Epithelial cell of proximal tubule (primary cell): ENCODE data around the gene IFI27L2. TPM values are rescaled to one million over a fixed set of nuclear protein-coding genes. Genes with fewer than 3 reads are reported as not detected.
A peak's percentile ranks its signal among the peaks of the same experiment; 100 is the strongest.

Experiments used
- DNase-seq: peaks from one replicate; pipeline ENCODE4 v3.0.0-alpha.2; 2011; ENCODE audit warnings: low read depth
- H3K4me3 ChIP-seq: 2 replicates; pipeline ENCODE4 v1.5.1; 2011; ENCODE audit warnings: low read depth, mild to moderate bottlenecking, low read length
- CTCF ChIP-seq: conservative IDR thresholded peaks from 2 replicates; pipeline ENCODE4 v1.5.1; 2012; ENCODE audit warnings: low read depth, mild to moderate bottlenecking, low read length
- total RNA-seq: library from RNA; depleted of rRNA; stranded (reverse); fragments of >200 nt; gene quantifications from 2 replicates; pipeline ENCODE4 v1.2.3, GENCODE V29; 2015

IFI27L2 gene
- total RNA-seq, 1 donor from 2014 or later = 139 TPM

GRCh38 chr14:94142247-94142646, 12.8 kb upstream of the IFI27L2 start:
- H3K4me3 ChIP-seq = no peak overlapping the region
- no peak for DNase-seq
- TF ChIP-seq CTCF = no peak

- TF ChIP-seq CTCF = no peak
- H3K4me3 ChIP-seq = no peak overlapping the region
- DNase-seq = no peak
These were observed 10.0 kb upstream of the IFI27L2 start for GRCh38 chr14:94139421-94139820.

DNA sequence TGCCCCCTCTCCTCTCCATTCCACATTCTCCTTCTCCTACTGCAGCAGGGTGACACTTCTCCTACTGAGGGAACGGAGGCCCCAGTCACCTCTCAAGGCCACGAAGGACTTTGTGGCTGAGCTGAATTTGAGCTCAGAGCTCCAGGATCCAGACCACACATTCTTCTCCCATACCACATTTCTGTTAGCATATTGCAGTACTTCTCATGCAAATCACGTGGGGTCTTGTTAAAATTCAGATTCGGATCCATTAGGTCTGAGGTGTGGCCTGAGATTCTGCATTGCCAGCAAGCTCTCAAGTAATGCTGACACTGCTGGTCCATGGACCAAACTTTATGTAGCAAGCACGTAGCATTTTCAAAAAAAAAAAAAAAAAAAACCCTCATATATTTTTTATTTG, 9.6 kb upstream of the IFI27L2 start:
- DNase-seq = no peak
- no peak overlapping the region for H3K4me3 ChIP-seq
- no peak for TF ChIP-seq CTCF

DNA sequence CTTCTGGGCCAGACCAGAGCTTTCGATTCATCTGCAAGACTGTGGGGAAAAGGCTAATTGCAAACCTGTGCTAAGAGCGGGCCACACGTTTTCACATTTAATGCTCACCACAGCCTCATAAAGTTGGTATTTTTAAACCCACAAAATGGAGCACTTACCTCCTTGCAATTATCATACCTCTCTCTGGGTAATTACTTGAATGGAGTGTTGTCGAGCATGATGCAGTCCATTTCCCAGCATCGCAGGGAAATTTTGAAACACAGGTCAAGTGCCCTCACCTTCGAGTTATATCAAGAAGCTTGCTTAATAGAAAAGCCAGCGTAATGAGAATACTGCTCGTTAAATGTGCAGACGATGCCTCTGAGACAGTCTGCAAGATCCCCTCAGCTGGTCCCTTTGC, 8.8 kb upstream of the IFI27L2 start:
- no peak overlapping the region for H3K4me3 ChIP-seq
- DNase-seq = no peak
- no peak for TF ChIP-seq CTCF

GRCh38 chr14:94136575-94137331, 7.3 kb upstream of the IFI27L2 start:
- peak; percentile 98 for TF ChIP-seq CTCF
- H3K4me3 ChIP-seq = no peak overlapping the region
- DNase-seq = no peak

GRCh38 chr14:94135476-94135875, 6.1 kb upstream of the IFI27L2 start:
- no peak for DNase-seq
- no peak for TF ChIP-seq CTCF

DNA sequence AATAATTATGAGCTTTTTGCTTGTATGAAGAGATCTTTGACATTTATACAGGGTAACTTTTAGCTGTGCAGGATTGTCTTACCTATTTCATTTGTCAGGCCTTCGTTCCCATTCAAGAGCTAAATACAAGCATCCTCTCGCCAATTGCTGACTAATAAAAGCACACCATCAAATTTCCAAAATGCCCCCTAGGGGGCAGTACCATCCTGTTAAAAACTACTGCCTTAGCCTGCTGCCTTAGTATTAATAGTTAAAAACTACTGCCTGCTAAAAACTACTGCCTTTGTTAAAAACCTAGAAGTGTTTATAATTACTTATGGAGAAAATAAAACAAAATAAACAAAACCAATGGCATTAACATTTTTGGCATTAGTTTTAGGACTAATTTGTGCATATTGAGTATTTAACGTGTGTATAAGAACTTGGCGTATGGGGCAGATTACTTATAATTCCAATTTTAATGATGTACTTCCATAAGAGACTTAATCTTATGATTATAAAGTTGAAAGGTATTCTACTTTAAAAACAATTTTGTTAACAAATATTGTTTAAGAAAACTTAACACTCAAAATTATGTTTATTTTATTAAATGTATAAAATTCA, 3.0 kb upstream of the IFI27L2 start:
- no peak overlapping the region for H3K4me3 ChIP-seq
- DNase-seq = no peak

More at GRCh38 chr14:94135476-94135875, 6.1 kb upstream of the IFI27L2 start:
- H3K4me3 ChIP-seq = no peak overlapping the region

More for the DNA sequence above, 3.0 kb upstream of the IFI27L2 start:
- TF ChIP-seq CTCF = peak; percentile 82
